HepG2 (cell line): ENCODE results near the gene EGF. TPM values are rescaled to one million over a fixed set of nuclear protein-coding genes. Genes with fewer than 3 reads are reported as not detected.
A peak's percentile ranks its signal among the peaks of the same experiment; 100 is the strongest.

ENCODE experiments used
- ATAC-seq: fragments of 200-7000 bp; cut with Tn5 transposase; 3 replicates; pipeline ENCODE4 v1.9.1; 2020; ENCODE audit warnings: mild to moderate bottlenecking, moderate library complexity
- BruUV-seq: library from RNA; stranded (reverse); fragments of 400-500 nt; replicated peaks from 2 replicates; lab custom pipeline; 2021; lab: Mats Ljungman, UMichigan
- CTCF ChIA-PET: fragments of 300-600 bp; formaldehyde crosslinking; extraction: SDS; loops from one replicate; lab custom pipeline; 2021; ENCODE audit warnings: low total read pairs, inconsistent platforms, low intra/inter-chr PET ratio; lab: Yijun Ruan, JAX
- POLR2A ChIA-PET: fragments of 350-600 bp; sonication (Branson Sonifier 250); formaldehyde crosslinking; loops from one replicate; lab custom pipeline; 2020; ENCODE audit warnings: antibody characterized with exemption, inconsistent platforms; lab: Yijun Ruan, JAX
- DNase-seq: peaks from one replicate; pipeline ENCODE4 v3.0.0-alpha.2; 2015; ENCODE audit warnings: low spot score
- FAIRE-seq: peaks from 3 replicates; lab custom pipeline; 2011; peaks lifted over from hg19 to GRCh38; lab: Jason Lieb, UNC
- H2AFZ ChIP-seq: one replicate; pipeline ENCODE4 v1.6.1; 2011; ENCODE audit warnings: low read length, inconsistent platforms
- H3K27ac ChIP-seq: fragments of 300-600 bp; 3 replicates; pipeline ENCODE4 v1.8.0; 2011; ENCODE audit warnings: mixed run types, mild to moderate bottlenecking, mixed read lengths, low read length, inconsistent platforms; ENCODE audit not compliant: insufficient read depth; ENCODE audit errors: extremely low read length
- H3K27me3 ChIP-seq, 2 experiments: fragments of 200-600 bp in 1 of 2; 2 replicates in 1 of 2; 3 replicates in 1 of 2; pipeline versions ENCODE4 v1.6.0 to v1.8.0; 2011; ENCODE audit warnings: low read length in 2 of 2, mild to moderate bottlenecking in 2 of 2, moderate library complexity in 2 of 2, inconsistent platforms in 1 of 2; ENCODE audit not compliant: insufficient read depth in 2 of 2, control insufficient read depth in 1 of 2
- H3K36me3 ChIP-seq, 2 experiments: fragments of 200-600 bp in 1 of 2; replicated peaks in 1 of 2; 2 replicates in 1 of 2; 3 replicates in 1 of 2; pipeline versions ENCODE4 v1.5.1 to v1.8.0; 2011; ENCODE audit warnings: low read length in 2 of 2, inconsistent platforms in 1 of 2; ENCODE audit not compliant: insufficient read depth in 2 of 2, control insufficient read depth in 1 of 2
- H3K4me1 ChIP-seq: 2 replicates; pipeline ENCODE4 v1.5.1; 2012; ENCODE audit warnings: low read length, inconsistent platforms; ENCODE audit not compliant: insufficient read depth
- H3K4me2 ChIP-seq: 2 replicates; pipeline ENCODE4 v1.6.0; 2011; ENCODE audit warnings: low read depth, low read length, inconsistent platforms
- H3K4me3 ChIP-seq, 3 experiments: fragments of 200-600 bp in 1 of 3; sonication (generic), shearing (Covaris generic) in 1 of 3; replicated peaks in 1 of 3; 2 replicates each; pipeline ENCODE4 v1.5.1; 2011 to 2016; ENCODE audit warnings: low read length in 3 of 3, inconsistent platforms in 2 of 3, low read depth in 2 of 3, mild to moderate bottlenecking in 2 of 3, control low read depth in 1 of 3, mixed read lengths in 1 of 3; ENCODE audit not compliant: insufficient read depth in 1 of 3
- H3K79me2 ChIP-seq: one replicate; pipeline ENCODE4 v1.6.1; 2011; ENCODE audit warnings: low read length, inconsistent platforms; ENCODE audit not compliant: insufficient read depth
- H3K9ac ChIP-seq: 2 replicates; pipeline ENCODE4 v1.6.0; 2011; ENCODE audit warnings: mild to moderate bottlenecking, low read depth, low read length, inconsistent platforms; ENCODE audit not compliant: insufficient read depth
- H3K9me3 ChIP-seq: 2 replicates; pipeline ENCODE4 v1.5.1; 2012; ENCODE audit warnings: mild to moderate bottlenecking, low read length
- H4K20me1 ChIP-seq: 2 replicates; pipeline ENCODE4 v1.6.0; 2011; ENCODE audit warnings: inconsistent platforms, mild to moderate bottlenecking, low read length, moderate library complexity; ENCODE audit not compliant: insufficient read depth
- CREB1 ChIP-seq, 2 experiments: fragments of 450-650 bp in 1 of 2; IDR thresholded peaks; 2 replicates each; pipeline ENCODE4 v1.6.1; 2016 to 2017; ENCODE audit warnings: control low read depth in 1 of 2, mild to moderate bottlenecking in 1 of 2, missing compliant biosample characterization in 1 of 2, missing genetic modification characterization in 1 of 2
- ETV6 ChIP-seq: sonication (generic); formaldehyde crosslinking; conservative IDR thresholded peaks from 2 replicates; pipeline ENCODE4 v1.4.0; 2020; ENCODE audit warnings: missing genetic modification reagents
- FOXP1 ChIP-seq, 2 experiments: fragments of 450-650 bp in 1 of 2; IDR thresholded peaks; 2 replicates each; pipeline ENCODE4 v1.6.1; 2017 to 2018; ENCODE audit warnings: antibody characterized with exemption in 1 of 2
- IRF2 ChIP-seq: IDR thresholded peaks from 2 replicates; pipeline ENCODE4 v1.6.1; 2018; ENCODE audit warnings: missing genetic modification reagents, missing compliant biosample characterization
- JDP2 ChIP-seq: sonication (generic); formaldehyde crosslinking; IDR thresholded peaks from 2 replicates; pipeline ENCODE4 v1.8.1; 2022; ENCODE audit warnings: missing genetic modification reagents, borderline replicate concordance
- MAFK ChIP-seq, 2 experiments: IDR thresholded peaks in 1 of 2; conservative IDR thresholded peaks in 1 of 2; 2 replicates each; pipeline ENCODE4 v1.6.1; 2011; ENCODE audit warnings: improper control_type of control experiment in 2 of 2, low read length in 2 of 2
- NCOA1 ChIP-seq: sonication (generic); formaldehyde crosslinking; IDR thresholded peaks from 2 replicates; pipeline ENCODE4 v1.9.0; 2021; ENCODE audit warnings: missing genetic modification reagents
- NFE2 ChIP-seq: sonication (generic); formaldehyde crosslinking; IDR thresholded peaks from 2 replicates; pipeline ENCODE4 v1.4.0; 2020; ENCODE audit warnings: missing genetic modification reagents
- NFIB ChIP-seq: sonication (generic); formaldehyde crosslinking; IDR thresholded peaks from 2 replicates; pipeline ENCODE4 v1.9.0; 2021; ENCODE audit warnings: missing genetic modification reagents, mild to moderate bottlenecking, borderline replicate concordance
- RFXANK ChIP-seq: IDR thresholded peaks from 2 replicates; pipeline ENCODE4 v1.6.1; 2016
- SIX1 ChIP-seq: sonication (generic); formaldehyde crosslinking; IDR thresholded peaks from 2 replicates; pipeline ENCODE4 v1.4.0; 2020; ENCODE audit warnings: missing genetic modification reagents, borderline replicate concordance
- THAP11 ChIP-seq: IDR thresholded peaks from 2 replicates; pipeline ENCODE4 v1.6.1; 2016; ENCODE audit warnings: missing biosample characterization, missing genetic modification reagents
- THRA ChIP-seq: sonication (generic); formaldehyde crosslinking; IDR thresholded peaks from 2 replicates; pipeline ENCODE4 v1.4.0; 2020; ENCODE audit warnings: missing genetic modification reagents, borderline replicate concordance
- TMF1 ChIP-seq: sonication (generic); formaldehyde crosslinking; IDR thresholded peaks from 2 replicates; pipeline ENCODE4 v1.8.1; 2022; ENCODE audit warnings: low read depth, missing genetic modification reagents
- ZBTB7A ChIP-seq: sonication (generic); formaldehyde crosslinking; IDR thresholded peaks from 2 replicates; pipeline ENCODE4 v1.8.0; 2022; ENCODE audit warnings: mild to moderate bottlenecking, missing genetic modification reagents
- ZNF24 ChIP-seq: fragments of 450-650 bp; IDR thresholded peaks from 2 replicates; pipeline ENCODE4 v1.6.1; 2017; ENCODE audit warnings: antibody characterized with exemption, mild to moderate bottlenecking
- ZNF326 ChIP-seq: sonication (generic); formaldehyde crosslinking; IDR thresholded peaks from 2 replicates; pipeline ENCODE4 v1.4.0; 2020; ENCODE audit warnings: missing genetic modification reagents, borderline replicate concordance
- ZNF569 ChIP-seq: sonication (generic); formaldehyde crosslinking; IDR thresholded peaks from 2 replicates; pipeline ENCODE4 v1.5.0; 2020; ENCODE audit warnings: mild to moderate bottlenecking, missing genetic modification reagents, moderate library complexity, borderline replicate concordance
- WGBS: methylation state at CpG from one replicate; pipeline ENCODE4 v1.1.6; 2017; ENCODE audit warnings: low lambda C conversion rate; 5-methylcytosine and 5-hydroxymethylcytosine counted together
- in situ Hi-C: cut with HindIII; loops from 2 replicates; pipeline ENCODE4 v1.10.0; 2017; ENCODE audit warnings: low pct_unique_long_range_greater_than_20kb; ENCODE audit not compliant: extremely low pct_ligation_motif_present
- intact Hi-C: fragments of 100-400 bp; cut with micrococcal nuclease; formaldehyde crosslinking; loops from one replicate; pipeline ENCODE4 v1.10.0; 2022; ENCODE audit not compliant: unreplicated experiment
- polyA plus RNA-seq, 8 experiments: library from polyadenylated mRNA; depleted of rRNA in 3 of 8; stranded (reverse) in 7 of 8; unstranded in 1 of 8; fragments of >200 nt; fragmentation: Illumina TruSeq in 4 of 8; extraction: Trizol in 4 of 8; gene quantifications; 2 replicates each; pipeline versions ENCODE4 v1.2.1 to v1.2.3, GENCODE V29; 2011 to 2016; ENCODE audit warnings: low read depth in 4 of 8, missing spikeins in 1 of 8, mixed read lengths in 1 of 8; ENCODE audit not compliant: insufficient read depth in 1 of 8
- total RNA-seq, 5 experiments: library from RNA; depleted of rRNA; stranded (reverse); fragments of >200 nt; fragmentation: Illumina TruSeq; extraction: Trizol; gene quantifications; 2 replicates each; pipeline ENCODE4 v1.2.3, GENCODE V29; 2016; ENCODE audit warnings: low read depth in 1 of 5

Gene EGF
- total and polyA plus RNA-seq, 2 of the 13 experiments (the other 11 are each of a cell fraction or from before 2014, with no cell fraction given), result 0.07 to 0.08 TPM

- no peaks in the 10 kb centered on the region for H3K36me3 ChIP-seq
- ATAC-seq, result no peak
- H3K4me1 ChIP-seq, result no peaks in the 10 kb centered on the region
- no peak overlapping the region for H3K27ac ChIP-seq
- H3K4me3 ChIP-seq, result no peak overlapping the region
- H3K9ac ChIP-seq, result no peak overlapping the region
- no peak for FAIRE-seq
- CTCF ChIA-PET, result no interaction called here
- H3K4me2 ChIP-seq, result no peak overlapping the region
- DNase-seq, result no peak
- POLR2A ChIA-PET, result no interaction called here
- H4K20me1 ChIP-seq, result no peaks in the 10 kb centered on the region
- H3K9me3 ChIP-seq, result no peaks in the 10 kb centered on the region
- intact Hi-C loops (no loop called here), in situ Hi-C loops (no loop called here)
- H3K27me3 ChIP-seq, result no peaks in the 10 kb centered on the region; a peak in 1 of 5 replicates
- TF ChIP-seq NCOA1 (CRISPR knock-in tag) (no peak), CREB1 (IDR thresholded peaks at IDR 0.05) (peak; percentile 12; the same call in 1 of the 2 replicates), CREB1 (CRISPR knock-in tag; IDR thresholded peaks at IDR 0.05) (no peak)
- no peaks in the 10 kb centered on the region for H3K79me2 ChIP-seq
- WGBS, result 0% methylated on average over 1 of the region's 1 CpG
- no TSS peak for BruUV-seq
- no peak overlapping the region for H2AFZ ChIP-seq
These were observed 42.5 kb downstream of the EGF start for GRCh38 chr4:109955146-109955545.

- Histone ChIP-seq H3K9me3 (no peaks in the 10 kb centered on the region), H3K27me3 (no peaks in the 10 kb centered on the region; a peak in 1 of 5 replicates), H3K79me2 (no peaks in the 10 kb centered on the region), H4K20me1 (no peaks in the 10 kb centered on the region), H3K4me3 (no peak overlapping the region), H2AFZ (no peak overlapping the region), H3K36me3 (no peaks in the 10 kb centered on the region), H3K9ac (no peak overlapping the region), H3K4me2 (no peak overlapping the region), H3K4me1 (no peaks in the 10 kb centered on the region), H3K27ac (no peak overlapping the region)
- in situ Hi-C loops, result no loop called here
- FAIRE-seq (no peak), DNase-seq (no peak), ATAC-seq (no peak)
- POLR2A ChIA-PET, result no interaction called here
- TF ChIP-seq THRA (no peak), IRF2 (CRISPR knock-in tag) (no peak), ZNF24 (no peak), NFIB (CRISPR knock-in tag) (no peak), MAFK (conservative IDR thresholded peaks at IDR 0.05 in 1 of 2, IDR thresholded peaks at IDR 0.05 in 1 of 2; ENCODE audit: low read length in 2 of 2) (no peak), TMF1 (CRISPR knock-in tag) (no peak), FOXP1 (IDR thresholded peaks at IDR 0.05) (no peak), FOXP1 (CRISPR knock-in tag; IDR thresholded peaks at IDR 0.05) (no peak), THAP11 (CRISPR knock-in tag) (no peak), NFE2 (CRISPR knock-in tag) (no peak), ZBTB7A (CRISPR knock-in tag) (no peak), ETV6 (CRISPR knock-in tag) (no peak), ZNF326 (CRISPR knock-in tag) (no peak), SIX1 (CRISPR knock-in tag) (no peak), JDP2 (CRISPR knock-in tag) (no peak), RFXANK (CRISPR knock-in tag) (no peak), ZNF569 (CRISPR knock-in tag) (no peak)
- 15% methylated on average over 2 of the region's 2 CpGs for WGBS
- intact Hi-C loops, result no loop called here
- BruUV-seq, result no TSS peak
- CTCF ChIA-PET, result no interaction called here
These were observed 44.5 kb downstream of the EGF start for GRCh38 chr4:109957227-109957626.
